Measurements from ENCODE around the gene GADL1.

Gene GADL1

GRCh38 chr3:30912301-30912700 lies 17.8 kb upstream of the GADL1 start (continued):
- TF ChIP-seq, protein P1, sequence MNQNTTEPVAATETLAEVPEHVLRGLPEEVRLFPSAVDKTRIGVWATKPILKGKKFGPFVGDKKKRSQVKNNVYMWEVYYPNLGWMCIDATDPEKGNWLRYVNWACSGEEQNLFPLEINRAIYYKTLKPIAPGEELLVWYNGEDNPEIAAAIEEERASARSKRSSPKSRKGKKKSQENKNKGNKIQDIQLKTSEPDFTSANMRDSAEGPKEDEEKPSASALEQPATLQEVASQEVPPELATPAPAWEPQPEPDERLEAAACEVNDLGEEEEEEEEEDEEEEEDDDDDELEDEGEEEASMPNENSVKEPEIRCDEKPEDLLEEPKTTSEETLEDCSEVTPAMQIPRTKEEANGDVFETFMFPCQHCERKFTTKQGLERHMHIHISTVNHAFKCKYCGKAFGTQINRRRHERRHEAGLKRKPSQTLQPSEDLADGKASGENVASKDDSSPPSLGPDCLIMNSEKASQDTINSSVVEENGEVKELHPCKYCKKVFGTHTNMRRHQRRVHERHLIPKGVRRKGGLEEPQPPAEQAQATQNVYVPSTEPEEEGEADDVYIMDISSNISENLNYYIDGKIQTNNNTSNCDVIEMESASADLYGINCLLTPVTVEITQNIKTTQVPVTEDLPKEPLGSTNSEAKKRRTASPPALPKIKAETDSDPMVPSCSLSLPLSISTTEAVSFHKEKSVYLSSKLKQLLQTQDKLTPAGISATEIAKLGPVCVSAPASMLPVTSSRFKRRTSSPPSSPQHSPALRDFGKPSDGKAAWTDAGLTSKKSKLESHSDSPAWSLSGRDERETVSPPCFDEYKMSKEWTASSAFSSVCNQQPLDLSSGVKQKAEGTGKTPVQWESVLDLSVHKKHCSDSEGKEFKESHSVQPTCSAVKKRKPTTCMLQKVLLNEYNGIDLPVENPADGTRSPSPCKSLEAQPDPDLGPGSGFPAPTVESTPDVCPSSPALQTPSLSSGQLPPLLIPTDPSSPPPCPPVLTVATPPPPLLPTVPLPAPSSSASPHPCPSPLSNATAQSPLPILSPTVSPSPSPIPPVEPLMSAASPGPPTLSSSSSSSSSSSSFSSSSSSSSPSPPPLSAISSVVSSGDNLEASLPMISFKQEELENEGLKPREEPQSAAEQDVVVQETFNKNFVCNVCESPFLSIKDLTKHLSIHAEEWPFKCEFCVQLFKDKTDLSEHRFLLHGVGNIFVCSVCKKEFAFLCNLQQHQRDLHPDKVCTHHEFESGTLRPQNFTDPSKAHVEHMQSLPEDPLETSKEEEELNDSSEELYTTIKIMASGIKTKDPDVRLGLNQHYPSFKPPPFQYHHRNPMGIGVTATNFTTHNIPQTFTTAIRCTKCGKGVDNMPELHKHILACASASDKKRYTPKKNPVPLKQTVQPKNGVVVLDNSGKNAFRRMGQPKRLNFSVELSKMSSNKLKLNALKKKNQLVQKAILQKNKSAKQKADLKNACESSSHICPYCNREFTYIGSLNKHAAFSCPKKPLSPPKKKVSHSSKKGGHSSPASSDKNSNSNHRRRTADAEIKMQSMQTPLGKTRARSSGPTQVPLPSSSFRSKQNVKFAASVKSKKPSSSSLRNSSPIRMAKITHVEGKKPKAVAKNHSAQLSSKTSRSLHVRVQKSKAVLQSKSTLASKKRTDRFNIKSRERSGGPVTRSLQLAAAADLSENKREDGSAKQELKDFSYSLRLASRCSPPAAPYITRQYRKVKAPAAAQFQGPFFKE (tag by site-specific recombination; IDR thresholded peaks at IDR 0.05; ENCODE audit: borderline replicate concordance) = no peak
- TF ChIP-seq ZNF214 (tag by site-specific recombination; IDR thresholded peaks at IDR 0.05; ENCODE audit: borderline replicate concordance) (no peak), ZNF221 (tag by site-specific recombination; IDR thresholded peaks at IDR 0.05; ENCODE audit: borderline replicate concordance) (no peak)

GRCh38 chr3:30908456-30909037 lies 14.1 kb upstream of the GADL1 start:
- Histone ChIP-seq H3K27ac (ENCODE audit: extremely low read depth, low read depth, low read length) (no peak overlapping the region), H3K4me3 (ENCODE audit: low read depth, low read length) (no peak overlapping the region), H3K4me1 (ENCODE audit: control insufficient read depth, insufficient read depth, low read length) (no peaks in the 10 kb centered on the region), H3K36me3 (ENCODE audit: control insufficient read depth in 2 of 2, insufficient read depth in 1 of 2, low read length in 2 of 2) (no peaks in the 10 kb centered on the region), H3K9me3 (ENCODE audit: control insufficient read depth, insufficient read depth, low read depth, low read length) (no peaks in the 10 kb centered on the region)
- POLR2A ChIA-PET = no interaction called here
- CTCF ChIA-PET = interaction anchor here (1.3 kb wide), 1 partner anchor 59 kb away, joined by 3 read pairs; no protein-coding TSS in a partner anchor
- no peak for TF ChIP-seq ZNF174 (tag by site-specific recombination; IDR thresholded peaks at IDR 0.05)
- no peak for TF ChIP-seq ZNF837 (tag by site-specific recombination; IDR thresholded peaks at IDR 0.05)
- TF ChIP-seq ZNF623 (tag by site-specific recombination; IDR thresholded peaks at IDR 0.05) = no peak
- TF ChIP-seq, protein P2, sequence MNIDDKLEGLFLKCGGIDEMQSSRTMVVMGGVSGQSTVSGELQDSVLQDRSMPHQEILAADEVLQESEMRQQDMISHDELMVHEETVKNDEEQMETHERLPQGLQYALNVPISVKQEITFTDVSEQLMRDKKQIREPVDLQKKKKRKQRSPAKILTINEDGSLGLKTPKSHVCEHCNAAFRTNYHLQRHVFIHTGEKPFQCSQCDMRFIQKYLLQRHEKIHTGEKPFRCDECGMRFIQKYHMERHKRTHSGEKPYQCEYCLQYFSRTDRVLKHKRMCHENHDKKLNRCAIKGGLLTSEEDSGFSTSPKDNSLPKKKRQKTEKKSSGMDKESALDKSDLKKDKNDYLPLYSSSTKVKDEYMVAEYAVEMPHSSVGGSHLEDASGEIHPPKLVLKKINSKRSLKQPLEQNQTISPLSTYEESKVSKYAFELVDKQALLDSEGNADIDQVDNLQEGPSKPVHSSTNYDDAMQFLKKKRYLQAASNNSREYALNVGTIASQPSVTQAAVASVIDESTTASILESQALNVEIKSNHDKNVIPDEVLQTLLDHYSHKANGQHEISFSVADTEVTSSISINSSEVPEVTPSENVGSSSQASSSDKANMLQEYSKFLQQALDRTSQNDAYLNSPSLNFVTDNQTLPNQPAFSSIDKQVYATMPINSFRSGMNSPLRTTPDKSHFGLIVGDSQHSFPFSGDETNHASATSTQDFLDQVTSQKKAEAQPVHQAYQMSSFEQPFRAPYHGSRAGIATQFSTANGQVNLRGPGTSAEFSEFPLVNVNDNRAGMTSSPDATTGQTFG (tag by site-specific recombination; IDR thresholded peaks at IDR 0.05; ENCODE audit: borderline replicate concordance) = no peak
- no peak for TF ChIP-seq SP2 (tag by site-specific recombination; IDR thresholded peaks at IDR 0.05)
- TF ChIP-seq ZNF18 (tag by site-specific recombination; IDR thresholded peaks at IDR 0.05) = no peak
- TF ChIP-seq, protein P3, sequence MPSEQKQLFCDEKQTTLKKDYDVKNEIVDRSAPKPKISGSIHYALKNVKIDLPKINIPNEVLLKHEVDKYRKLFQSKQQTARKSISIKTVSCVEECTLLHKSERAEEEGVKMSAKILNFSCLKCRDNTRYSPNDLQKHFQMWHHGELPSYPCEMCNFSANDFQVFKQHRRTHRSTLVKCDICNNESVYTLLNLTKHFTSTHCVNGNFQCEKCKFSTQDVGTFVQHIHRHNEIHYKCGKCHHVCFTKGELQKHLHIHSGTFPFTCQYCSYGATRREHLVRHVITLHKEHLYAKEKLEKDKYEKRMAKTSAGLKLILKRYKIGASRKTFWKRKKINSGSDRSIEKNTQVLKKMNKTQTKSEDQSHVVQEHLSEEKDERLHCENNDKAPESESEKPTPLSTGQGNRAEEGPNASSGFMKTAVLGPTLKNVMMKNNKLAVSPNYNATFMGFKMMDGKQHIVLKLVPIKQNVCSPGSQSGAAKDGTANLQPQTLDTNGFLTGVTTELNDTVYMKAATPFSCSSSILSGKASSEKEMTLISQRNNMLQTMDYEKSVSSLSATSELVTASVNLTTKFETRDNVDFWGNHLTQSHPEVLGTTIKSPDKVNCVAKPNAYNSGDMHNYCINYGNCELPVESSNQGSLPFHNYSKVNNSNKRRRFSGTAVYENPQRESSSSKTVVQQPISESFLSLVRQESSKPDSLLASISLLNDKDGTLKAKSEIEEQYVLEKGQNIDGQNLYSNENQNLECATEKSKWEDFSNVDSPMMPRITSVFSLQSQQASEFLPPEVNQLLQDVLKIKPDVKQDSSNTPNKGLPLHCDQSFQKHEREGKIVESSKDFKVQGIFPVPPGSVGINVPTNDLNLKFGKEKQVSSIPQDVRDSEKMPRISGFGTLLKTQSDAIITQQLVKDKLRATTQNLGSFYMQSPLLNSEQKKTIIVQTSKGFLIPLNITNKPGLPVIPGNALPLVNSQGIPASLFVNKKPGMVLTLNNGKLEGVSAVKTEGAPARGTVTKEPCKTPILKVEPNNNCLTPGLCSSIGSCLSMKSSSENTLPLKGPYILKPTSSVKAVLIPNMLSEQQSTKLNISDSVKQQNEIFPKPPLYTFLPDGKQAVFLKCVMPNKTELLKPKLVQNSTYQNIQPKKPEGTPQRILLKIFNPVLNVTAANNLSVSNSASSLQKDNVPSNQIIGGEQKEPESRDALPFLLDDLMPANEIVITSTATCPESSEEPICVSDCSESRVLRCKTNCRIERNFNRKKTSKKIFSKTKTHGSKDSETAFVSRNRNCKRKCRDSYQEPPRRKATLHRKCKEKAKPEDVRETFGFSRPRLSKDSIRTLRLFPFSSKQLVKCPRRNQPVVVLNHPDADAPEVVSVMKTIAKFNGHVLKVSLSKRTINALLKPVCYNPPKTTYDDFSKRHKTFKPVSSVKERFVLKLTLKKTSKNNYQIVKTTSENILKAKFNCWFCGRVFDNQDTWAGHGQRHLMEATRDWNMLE (tag by site-specific recombination; conservative IDR thresholded peaks at IDR 0.05; ENCODE audit: low read depth) = no peak
- TF ChIP-seq, protein P4, sequence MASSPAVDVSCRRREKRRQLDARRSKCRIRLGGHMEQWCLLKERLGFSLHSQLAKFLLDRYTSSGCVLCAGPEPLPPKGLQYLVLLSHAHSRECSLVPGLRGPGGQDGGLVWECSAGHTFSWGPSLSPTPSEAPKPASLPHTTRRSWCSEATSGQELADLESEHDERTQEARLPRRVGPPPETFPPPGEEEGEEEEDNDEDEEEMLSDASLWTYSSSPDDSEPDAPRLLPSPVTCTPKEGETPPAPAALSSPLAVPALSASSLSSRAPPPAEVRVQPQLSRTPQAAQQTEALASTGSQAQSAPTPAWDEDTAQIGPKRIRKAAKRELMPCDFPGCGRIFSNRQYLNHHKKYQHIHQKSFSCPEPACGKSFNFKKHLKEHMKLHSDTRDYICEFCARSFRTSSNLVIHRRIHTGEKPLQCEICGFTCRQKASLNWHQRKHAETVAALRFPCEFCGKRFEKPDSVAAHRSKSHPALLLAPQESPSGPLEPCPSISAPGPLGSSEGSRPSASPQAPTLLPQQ (tag by site-specific recombination; IDR thresholded peaks at IDR 0.05) = no peak
- no peak for TF ChIP-seq ZNF302 (tag by site-specific recombination; IDR thresholded peaks at IDR 0.05; ENCODE audit: low read depth)
- no peak for TF ChIP-seq MYNN (tag by site-specific recombination; IDR thresholded peaks at IDR 0.05; ENCODE audit: borderline replicate concordance)
- TF ChIP-seq GLIS1 (tag by site-specific recombination; IDR thresholded peaks at IDR 0.05) = no peak
- TF ChIP-seq ZNF645 (tag by site-specific recombination; IDR thresholded peaks at IDR 0.05) = no peak
- no peak for TF ChIP-seq ZNF112 (tag by site-specific recombination; IDR thresholded peaks at IDR 0.05)
- TF ChIP-seq ZNF146 (tag by site-specific recombination; IDR thresholded peaks at IDR 0.05) = no peak
- TF ChIP-seq ZNF341 (tag by site-specific recombination; IDR thresholded peaks at IDR 0.05; ENCODE audit: low read depth) = no peak
